ENCODE results near the gene DNAH9.
A peak's percentile ranks its signal among the peaks of the same experiment; 100 is the strongest.

Gene DNAH9

GRCh38 chr17:11598274-11599221, at the start of gene DNAH9:
Gene DNAH9 (plus strand): TSS chr17:11598470. CDS start chr17:11598499, 29 bp downstream.
- H3K36me3 ChIP-seq (replicated peaks), result no peaks in the 10 kb centered on the region

GRCh38 chr17:11550431-11550830, 47.8 kb upstream of the DNAH9 start:
- Histone ChIP-seq H3K27me3 (replicated peaks) (no peaks in the 10 kb centered on the region), H3K36me3 (replicated peaks) (no peaks in the 10 kb centered on the region), H3K27ac (no peak overlapping the region), H3K4me3 (ENCODE audit: low read depth, low read length) (no peak overlapping the region)
- in situ Hi-C loops (cut with HindIII; ENCODE audit: low pct_ligation_motif_present, low sequenced_read_pairs), result no loop called here
- DNase-seq, result no peak
- TF ChIP-seq CTCF (IDR thresholded peaks at IDR 0.05; ENCODE audit: low read depth, low read length, missing control alignments), result no peak

More at GRCh38 chr17:11598274-11599221, at the start of gene DNAH9:
- no peak within 1 kb of the TSS for H3K27ac ChIP-seq
- H3K4me3 ChIP-seq (ENCODE audit: low read depth, low read length), result no peak within 1 kb of the TSS
- peak; percentile 59 for DNase-seq
- no peak for TF ChIP-seq CTCF (IDR thresholded peaks at IDR 0.05; ENCODE audit: low read depth, low read length, missing control alignments)
- in situ Hi-C loops (cut with HindIII; ENCODE audit: low pct_ligation_motif_present, low sequenced_read_pairs), result no loop called here
- H3K27me3 ChIP-seq (replicated peaks), result no peaks in the 10 kb centered on the region

GRCh38 chr17:11551442-11551841, 46.8 kb upstream of the DNAH9 start:
- TF ChIP-seq CTCF (IDR thresholded peaks at IDR 0.05; ENCODE audit: low read depth, low read length, missing control alignments), result no peak
- H3K36me3 ChIP-seq (replicated peaks), result no peaks in the 10 kb centered on the region
- no peak overlapping the region for H3K27ac ChIP-seq
- no peaks in the 10 kb centered on the region for H3K27me3 ChIP-seq (replicated peaks)
- no peak overlapping the region for H3K4me3 ChIP-seq (ENCODE audit: low read depth, low read length)
- no peak for DNase-seq
- in situ Hi-C loops (cut with HindIII; ENCODE audit: low pct_ligation_motif_present, low sequenced_read_pairs), result no loop called here

GRCh38 chr17:11553135-11553534, 45.1 kb upstream of the DNAH9 start:
- Histone ChIP-seq H3K27me3 (replicated peaks) (no peaks in the 10 kb centered on the region), H3K36me3 (replicated peaks) (no peaks in the 10 kb centered on the region), H3K27ac (no peak overlapping the region), H3K4me3 (ENCODE audit: low read depth, low read length) (no peak overlapping the region)
- in situ Hi-C loops (cut with HindIII; ENCODE audit: low pct_ligation_motif_present, low sequenced_read_pairs), result no loop called here
- no peak for DNase-seq
- no peak for TF ChIP-seq CTCF (IDR thresholded peaks at IDR 0.05; ENCODE audit: low read depth, low read length, missing control alignments)

- no peaks in the 10 kb centered on the region for H3K36me3 ChIP-seq (replicated peaks)
- no peak for DNase-seq
- TF ChIP-seq CTCF (IDR thresholded peaks at IDR 0.05; ENCODE audit: low read depth, low read length, missing control alignments), result no peak
- H3K27me3 ChIP-seq (replicated peaks), result no peaks in the 10 kb centered on the region
- H3K4me3 ChIP-seq (ENCODE audit: low read depth, low read length), result no peak overlapping the region
- in situ Hi-C loops (cut with HindIII; ENCODE audit: low pct_ligation_motif_present, low sequenced_read_pairs), result no loop called here
- H3K27ac ChIP-seq, result no peak overlapping the region
Observed at GRCh38 chr17:11554042-11554441, 44.2 kb upstream of the DNAH9 start.
